K562 (cell line): ENCODE data around the gene LRRC37A3. TPM values are rescaled to one million over a fixed set of nuclear protein-coding genes. Genes with fewer than 3 reads are reported as not detected.

ENCODE experiments used
- ARHGAP35 ChIP-seq: fragments of 450-650 bp; IDR thresholded peaks from 2 replicates; pipeline ENCODE4 v1.6.1; 2018; ENCODE audit not compliant: partially characterized antibody
- BRF1 ChIP-seq: IDR thresholded peaks from 3 replicates; pipeline ENCODE4 v1.6.1; 2011; ENCODE audit warnings: borderline replicate concordance, mild to moderate bottlenecking; ENCODE audit not compliant: insufficient read length; ENCODE audit errors: extremely low read depth
- CBX8 ChIP-seq: fragments of 200-600 bp; sonication (generic); IDR thresholded peaks from 2 replicates; pipeline ENCODE4 v1.6.1; 2012; ENCODE audit warnings: borderline replicate concordance, mixed run types, low read depth, mild to moderate bottlenecking, moderate library complexity, mixed read lengths, low read length, control low read depth, inconsistent platforms; ENCODE audit not compliant: poor library complexity, severe bottlenecking; ENCODE audit errors: extremely low read depth
- CCNT2 ChIP-seq: IDR thresholded peaks from 2 replicates; pipeline ENCODE4 v1.6.1; 2011; ENCODE audit warnings: borderline replicate concordance, low read depth, mild to moderate bottlenecking, moderate library complexity, mixed read lengths, low read length; ENCODE audit not compliant: insufficient read length; ENCODE audit errors: extremely low read depth
- CREB3L1 ChIP-seq: fragments of 450-650 bp; IDR thresholded peaks from 2 replicates; pipeline ENCODE4 v1.6.1; 2014; ENCODE audit warnings: low read depth, mild to moderate bottlenecking, moderate library complexity, borderline replicate concordance
- DMBX1 ChIP-seq: fragments of 250-450 bp; sonication (Bioruptor Pico); IDR thresholded peaks from 2 replicates; pipeline ENCODE4 v1.8.0; 2022; ENCODE audit warnings: inconsistent platforms, mild to moderate bottlenecking, moderate library complexity, borderline replicate concordance
- DNMT1 ChIP-seq: fragments of 450-650 bp; IDR thresholded peaks from 2 replicates; pipeline ENCODE4 v1.6.1; 2016; ENCODE audit warnings: antibody characterized with exemption, mild to moderate bottlenecking
- DPF2 ChIP-seq: fragments of 450-650 bp; IDR thresholded peaks from 2 replicates; pipeline ENCODE4 v1.6.1; 2016
- ELF4 ChIP-seq: fragments of 450-650 bp; formaldehyde crosslinking; IDR thresholded peaks from 2 replicates; pipeline ENCODE4 v1.4.0; 2022; ENCODE audit warnings: missing genetic modification characterization
- HCFC1 ChIP-seq: IDR thresholded peaks from 2 replicates; pipeline ENCODE4 v1.6.1; 2012; ENCODE audit warnings: low read depth, low read length, improper control_type of control experiment
- HINFP ChIP-seq: fragments of 450-650 bp; conservative IDR thresholded peaks from 2 replicates; pipeline ENCODE4 v1.6.1; 2016; ENCODE audit warnings: missing genetic modification characterization, low read depth, mild to moderate bottlenecking, control low read depth, missing compliant biosample characterization
- IRF9 ChIP-seq: fragments of 450-650 bp; IDR thresholded peaks from 2 replicates; pipeline ENCODE4 v1.6.1; 2016; ENCODE audit warnings: missing biosample characterization, missing genetic modification characterization
- LEF1 ChIP-seq: fragments of 450-650 bp; IDR thresholded peaks from 2 replicates; pipeline ENCODE4 v1.6.1; 2016; ENCODE audit warnings: mild to moderate bottlenecking
- RCOR1 ChIP-seq, 2 experiments: IDR thresholded peaks; 2 replicates each; pipeline ENCODE4 v1.6.1; 2012; ENCODE audit warnings: low read depth in 2 of 2, low read length in 2 of 2, borderline replicate concordance in 1 of 2, improper control_type of control experiment in 1 of 2
- RNF2 ChIP-seq: sonication (generic); IDR thresholded peaks from 2 replicates; pipeline ENCODE4 v1.6.1; 2016
- SMAD3 ChIP-seq: fragments of 450-650 bp; formaldehyde crosslinking; conservative IDR thresholded peaks from 2 replicates; pipeline ENCODE4 v1.4.0; 2020; ENCODE audit warnings: mild to moderate bottlenecking
- TEAD2 ChIP-seq: fragments of 450-650 bp; IDR thresholded peaks from 2 replicates; pipeline ENCODE4 v1.6.1; 2016; ENCODE audit warnings: missing genetic modification characterization, control low read depth, missing compliant biosample characterization
- ZNF174 ChIP-seq: fragments of 250-450 bp; sonication (Bioruptor Pico); IDR thresholded peaks from 2 replicates; pipeline ENCODE4 v1.4.0; 2020; ENCODE audit warnings: mild to moderate bottlenecking
- ZNF280A ChIP-seq: fragments of 450-650 bp; IDR thresholded peaks from 2 replicates; pipeline ENCODE4 v1.6.1; 2018; ENCODE audit warnings: mild to moderate bottlenecking, low read depth; ENCODE audit not compliant: partially characterized antibody
- ZNF639 ChIP-seq, 2 experiments: fragments of 200-800 bp in 1 of 2; sonication (Bioruptor generic) in 1 of 2; sonication (generic) in 1 of 2; formaldehyde crosslinking in 1 of 2; IDR thresholded peaks in 1 of 2; conservative IDR thresholded peaks in 1 of 2; 2 replicates each; pipeline versions ENCODE4 v1.5.0 to v1.6.1; 2016 to 2020; ENCODE audit warnings: missing compliant biosample characterization in 1 of 2, missing genetic modification characterization in 1 of 2, missing genetic modification reagents in 1 of 2
- polyA plus RNA-seq, 8 experiments: library from polyadenylated mRNA; depleted of rRNA in 4 of 8; stranded (reverse) in 5 of 8; unstranded in 3 of 8; fragments of >200 nt; fragmentation: Nextera tagmentation in 2 of 8; fragmentation: Illumina TruSeq in 1 of 8; extraction: Ambion mirVana in 2 of 8; extraction: Trizol in 1 of 8; gene quantifications; 2 replicates each; pipeline versions ENCODE4 v1.2.1 to v1.2.3, GENCODE V29; 2011 to 2014; ENCODE audit warnings: inconsistent platforms in 1 of 8, missing spikeins in 1 of 8
- total RNA-seq, 7 experiments: library from RNA; depleted of rRNA in 6 of 7; stranded (reverse); fragments of >200 nt in 6 of 7; fragmentation: Illumina TruSeq in 2 of 7; extraction: Trizol in 2 of 7; gene quantifications; 2 replicates each; pipeline versions ENCODE4 v1.2.1 to v1.2.3, GENCODE V29; 2011 to 2021; ENCODE audit warnings: low replicate concordance in 1 of 7

LRRC37A3 gene
- total and polyA plus RNA-seq, 9 of the 15 experiments (the other 6 are each of a cell fraction or from before 2014, with no cell fraction given), result 0.14 to 5.9 (median 2.2) TPM

- TF ChIP-seq CCNT2 (no peak), ZNF639 (CRISPR knock-in tag; conservative IDR thresholded peaks at IDR 0.05 in 1 of 2, IDR thresholded peaks at IDR 0.05 in 1 of 2) (peak in 1 of 2 experiments; percentile 14; a peak in 1 of 4 replicates), DNMT1 (no peak), ELF4 (CRISPR knock-in tag) (peak; percentile 24; the same call in 1 of the 2 replicates), DPF2 (no peak), HCFC1 (no peak), TEAD2 (tag) (no peak), RNF2 (no peak), ARHGAP35 (no peak), RCOR1 (IDR thresholded peaks at IDR 0.05; ENCODE audit: borderline replicate concordance in 1 of 2, low read depth in 2 of 2, low read length in 2 of 2) (no peak), LEF1 (no peak), SMAD3 (CRISPR knock-in tag) (no peak), CREB3L1 (0 out of 2 replicates have a peak, but pooled peaks have one; percentile 3), ZNF280A (no peak), IRF9 (tag) (no peak), CBX8 (no peak), HINFP (0 out of 2 replicates have a peak, but pooled peaks have one; percentile 1), BRF1 (no peak), DMBX1 (CRISPR knock-in tag) (peak; percentile 72), ZNF174 (CRISPR knock-in tag) (no peak)
Observed at GRCh38 chr17:64920419-64921172, 1.3 kb upstream of the LRRC37A3 start (continued).
